Caco-2 (cell line): ENCODE data around the gene SNX5. TPM values are rescaled to one million over a fixed set of nuclear protein-coding genes. Genes with fewer than 3 reads are reported as not detected.

Experiments used
- BruUV-seq: library from RNA; stranded (reverse); fragments of 400-500 nt; replicated peaks from 2 replicates; lab custom pipeline; 2021; lab: Mats Ljungman, UMichigan
- CTCF ChIA-PET: fragments of 300-600 bp; sonication (Branson Sonifier 250); formaldehyde crosslinking; loops from one replicate; lab custom pipeline; 2022; ENCODE audit warnings: antibody characterized with exemption; lab: Charles Lee
- POLR2A ChIA-PET: fragments of 300-600 bp; sonication (Branson Sonifier 250); formaldehyde crosslinking; loops from one replicate; lab custom pipeline; 2022; ENCODE audit warnings: antibody characterized with exemption; lab: Charles Lee
- DNase-seq, 2 experiments: peaks; one replicate each; pipeline versions ENCODE4 v3.0.0 to v3.0.0-alpha.2; 2020 to 2022
- H3K27me3 ChIP-seq: replicated peaks from 2 replicates; pipeline ENCODE4 v1.6.0; 2011; ENCODE audit warnings: low read length; ENCODE audit not compliant: control insufficient read depth, insufficient read depth
- H3K36me3 ChIP-seq: 2 replicates; pipeline ENCODE4 v1.5.1; 2011; ENCODE audit warnings: low read length; ENCODE audit not compliant: control insufficient read depth, insufficient read depth
- H3K4me1 ChIP-seq: fragments of 250-450 bp; sonication (Bioruptor Pico); 2 replicates; pipeline ENCODE4 v1.5.1; 2020; ENCODE audit warnings: mild to moderate bottlenecking
- H3K4me3 ChIP-seq: 2 replicates; pipeline ENCODE4 v1.5.1; 2011; ENCODE audit warnings: low read depth, mild to moderate bottlenecking, control low read depth, low read length
- H3K9me3 ChIP-seq: fragments of 250-450 bp; sonication (Bioruptor Pico); 2 replicates; pipeline ENCODE4 v1.5.1; 2020; ENCODE audit warnings: mild to moderate bottlenecking, moderate library complexity
- H3K27ac Mint-ChIP-seq: one replicate; pipeline ENCODE4 v1.8.0; 2022; ENCODE audit warnings: mixed read lengths; ENCODE audit not compliant: unreplicated experiment
- H3K27me3 Mint-ChIP-seq: one replicate; pipeline ENCODE4 v1.8.0; 2022; ENCODE audit warnings: mixed read lengths; ENCODE audit not compliant: insufficient read depth, unreplicated experiment
- H3K36me3 Mint-ChIP-seq: one replicate; pipeline ENCODE4 v1.8.0; 2022; ENCODE audit warnings: mild to moderate bottlenecking, mixed read lengths; ENCODE audit not compliant: insufficient read depth, unreplicated experiment
- H3K4me1 Mint-ChIP-seq: one replicate; pipeline ENCODE4 v1.8.0; 2022; ENCODE audit warnings: low read depth, mixed read lengths; ENCODE audit not compliant: unreplicated experiment
- H3K4me3 Mint-ChIP-seq: one replicate; pipeline ENCODE4 v1.8.0; 2022; ENCODE audit warnings: mild to moderate bottlenecking, moderate library complexity, mixed read lengths; ENCODE audit not compliant: unreplicated experiment
- H3K9me3 Mint-ChIP-seq: one replicate; pipeline ENCODE4 v1.8.0; 2022; ENCODE audit warnings: mixed read lengths; ENCODE audit not compliant: unreplicated experiment
- CTCF ChIP-seq, 2 experiments: fragments of 200-600 bp in 1 of 2; IDR thresholded peaks; 1 replicate in 1 of 2; 2 replicates in 1 of 2; pipeline versions ENCODE4 v1.5.1 to v1.8.0; 2011 to 2022; ENCODE audit warnings: antibody characterized with exemption in 1 of 2, control low read depth in 1 of 2, inconsistent platforms in 1 of 2, low read depth in 1 of 2, low read length in 1 of 2, mild to moderate bottlenecking in 1 of 2, moderate library complexity in 1 of 2; ENCODE audit not compliant: insufficient read depth in 1 of 2, severe bottlenecking in 1 of 2, unreplicated experiment in 1 of 2
- intact Hi-C: fragments of 100-400 bp; cut with micrococcal nuclease; formaldehyde crosslinking; loops from one replicate; pipeline ENCODE4 v1.10.0; 2022; ENCODE audit not compliant: unreplicated experiment
- total RNA-seq: library from RNA; stranded (reverse); gene quantifications from 2 replicates; pipeline ENCODE4 v1.2.3, GENCODE V29; 2022

The SNX5 gene
- total RNA-seq, 1 experiment from 2014 or later, result 299 TPM

- Mint-ChIP-seq H3K4me1 (no peaks in the 10 kb centered on the region), H3K4me3 (no peak overlapping the region), H3K27me3 (no peaks in the 10 kb centered on the region), H3K9me3 (no peaks in the 10 kb centered on the region), H3K36me3 (peaks cover 100% of the 10 kb centered on the region), H3K27ac (no peak overlapping the region)
- DNase-seq, result no peak
- Histone ChIP-seq H3K36me3 (peaks cover 14% of the 10 kb centered on the region), H3K27me3 (no peaks in the 10 kb centered on the region), H3K4me1 (no peaks in the 10 kb centered on the region), H3K9me3 (no peaks in the 10 kb centered on the region), H3K4me3 (no peak overlapping the region)
- intact Hi-C loops, result no loop called here
- BruUV-seq, result no TSS peak
- CTCF ChIA-PET, result no interaction called here
- POLR2A ChIA-PET, result no interaction called here
- no peak for TF ChIP-seq CTCF (IDR thresholded peaks at IDR 0.05; ENCODE audit: insufficient read depth in 1 of 2, low read depth in 1 of 2, low read length in 1 of 2, severe bottlenecking in 1 of 2, unreplicated experiment in 1 of 2)
Measured at GRCh38 chr20:17947474-17947815, 21.1 kb downstream of the SNX5 start.

- peaks cover 17% of the 10 kb centered on the region for H3K36me3 ChIP-seq
- Mint-ChIP-seq H3K4me3 (no peak overlapping the region), H3K27me3 (no peaks in the 10 kb centered on the region), H3K9me3 (no peaks in the 10 kb centered on the region), H3K27ac (no peak overlapping the region), H3K4me1 (no peaks in the 10 kb centered on the region), H3K36me3 (peaks cover 100% of the 10 kb centered on the region)
- no peaks in the 10 kb centered on the region for H3K4me1 ChIP-seq
- BruUV-seq, result no TSS peak
- no peak for TF ChIP-seq CTCF (IDR thresholded peaks at IDR 0.05; ENCODE audit: insufficient read depth in 1 of 2, low read depth in 1 of 2, low read length in 1 of 2, severe bottlenecking in 1 of 2, unreplicated experiment in 1 of 2)
- ChIA-PET CTCF (no interaction called here), POLR2A (no interaction called here)
- no peak for DNase-seq
- H3K27me3 ChIP-seq, result no peaks in the 10 kb centered on the region
- intact Hi-C loops, result no loop called here
- no peaks in the 10 kb centered on the region for H3K9me3 ChIP-seq
- H3K4me3 ChIP-seq, result no peak overlapping the region
Measured at GRCh38 chr20:17946572-17947473, 21.8 kb downstream of the SNX5 start.

- Mint-ChIP-seq H3K27ac (no peak overlapping the region), H3K9me3 (no peaks in the 10 kb centered on the region), H3K4me1 (no peaks in the 10 kb centered on the region), H3K4me3 (no peak overlapping the region), H3K27me3 (no peaks in the 10 kb centered on the region), H3K36me3 (peaks cover 100% of the 10 kb centered on the region)
- intact Hi-C loops, result no loop called here
- no peaks in the 10 kb centered on the region for H3K4me1 ChIP-seq
- no peaks in the 10 kb centered on the region for H3K27me3 ChIP-seq
- ChIA-PET CTCF (no interaction called here), POLR2A (interaction anchor here (0.5 kb wide), 1 partner anchor 1597 kb away, joined by 3 read pairs; no protein-coding TSS in a partner anchor)
- no peaks in the 10 kb centered on the region for H3K9me3 ChIP-seq
- no TSS peak for BruUV-seq
- no peak for TF ChIP-seq CTCF (IDR thresholded peaks at IDR 0.05; ENCODE audit: insufficient read depth in 1 of 2, low read depth in 1 of 2, low read length in 1 of 2, severe bottlenecking in 1 of 2, unreplicated experiment in 1 of 2)
- DNase-seq, result no peak
- H3K4me3 ChIP-seq, result no peak overlapping the region
- peaks cover 18% of the 10 kb centered on the region for H3K36me3 ChIP-seq
Measured at GRCh38 chr20:17946040-17946439, 22.6 kb downstream of the SNX5 start.
